ENCODE results near the gene KLHL13. TPM values are rescaled to one million over a fixed set of nuclear protein-coding genes. Genes with fewer than 3 reads are reported as not detected.

KLHL13 gene
- total RNA-seq, 1 donor from 2014 or later: 5.6 TPM

- Histone ChIP-seq H3K9me3 (ENCODE audit: insufficient read depth, low read depth, low read length) (no peaks in the 10 kb centered on the region), H3K4me2 (ENCODE audit: low read length) (no peak overlapping the region), H3K79me2 (ENCODE audit: insufficient read depth, low read length) (no peaks in the 10 kb centered on the region), H3K36me3 (ENCODE audit: insufficient read depth, low read length) (no peaks in the 10 kb centered on the region), H3K4me3 (ENCODE audit: insufficient read depth, low read depth, low read length) (no peak overlapping the region), H3K27ac (ENCODE audit: low read depth, low read length) (no peak overlapping the region), H3K27me3 (ENCODE audit: insufficient read depth, low read length) (no peaks in the 10 kb centered on the region), H3K4me1 (ENCODE audit: insufficient read depth, low read length) (no peaks in the 10 kb centered on the region), H4K20me1 (ENCODE audit: insufficient read depth, low read length) (no peaks in the 10 kb centered on the region), H2AFZ (ENCODE audit: low read depth, low read length) (no peak overlapping the region), H3K9ac (ENCODE audit: low read length) (no peak overlapping the region)
- Mint-ChIP-seq H3K4me1 (ENCODE audit: low read depth, unreplicated experiment) (no peaks in the 10 kb centered on the region), H3K4me3 (ENCODE audit: unreplicated experiment) (no peak overlapping the region), H3K9me3 (ENCODE audit: unreplicated experiment) (no peaks in the 10 kb centered on the region), H3K27me3 (ENCODE audit: low read depth, unreplicated experiment) (no peaks in the 10 kb centered on the region), H3K27ac (ENCODE audit: unreplicated experiment) (no peak overlapping the region), H3K36me3 (ENCODE audit: low read depth, unreplicated experiment) (no peaks in the 10 kb centered on the region)
- TF ChIP-seq, protein P1, sequence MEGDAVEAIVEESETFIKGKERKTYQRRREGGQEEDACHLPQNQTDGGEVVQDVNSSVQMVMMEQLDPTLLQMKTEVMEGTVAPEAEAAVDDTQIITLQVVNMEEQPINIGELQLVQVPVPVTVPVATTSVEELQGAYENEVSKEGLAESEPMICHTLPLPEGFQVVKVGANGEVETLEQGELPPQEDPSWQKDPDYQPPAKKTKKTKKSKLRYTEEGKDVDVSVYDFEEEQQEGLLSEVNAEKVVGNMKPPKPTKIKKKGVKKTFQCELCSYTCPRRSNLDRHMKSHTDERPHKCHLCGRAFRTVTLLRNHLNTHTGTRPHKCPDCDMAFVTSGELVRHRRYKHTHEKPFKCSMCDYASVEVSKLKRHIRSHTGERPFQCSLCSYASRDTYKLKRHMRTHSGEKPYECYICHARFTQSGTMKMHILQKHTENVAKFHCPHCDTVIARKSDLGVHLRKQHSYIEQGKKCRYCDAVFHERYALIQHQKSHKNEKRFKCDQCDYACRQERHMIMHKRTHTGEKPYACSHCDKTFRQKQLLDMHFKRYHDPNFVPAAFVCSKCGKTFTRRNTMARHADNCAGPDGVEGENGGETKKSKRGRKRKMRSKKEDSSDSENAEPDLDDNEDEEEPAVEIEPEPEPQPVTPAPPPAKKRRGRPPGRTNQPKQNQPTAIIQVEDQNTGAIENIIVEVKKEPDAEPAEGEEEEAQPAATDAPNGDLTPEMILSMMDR (IDR thresholded peaks at IDR 0.05; ENCODE audit: insufficient read depth, low read depth, low read length): no peak
- TF ChIP-seq EZH2 (IDR thresholded peaks at IDR 0.05; ENCODE audit: insufficient read depth, low read length): no peak
- FAIRE-seq (peak; percentile 92), DNase-seq (ENCODE audit: low read depth) (no peak)
These were observed 196.9 kb downstream of the KLHL13 start for GRCh38 chrX:117919755-117920154.

- Mint-ChIP-seq H3K4me1 (ENCODE audit: low read depth, unreplicated experiment) (peaks cover 7% of the 10 kb centered on the region), H3K27ac (ENCODE audit: unreplicated experiment) (no peak overlapping the region), H3K27me3 (ENCODE audit: low read depth, unreplicated experiment) (no peaks in the 10 kb centered on the region), H3K36me3 (ENCODE audit: low read depth, unreplicated experiment) (no peaks in the 10 kb centered on the region), H3K9me3 (ENCODE audit: unreplicated experiment) (no peaks in the 10 kb centered on the region), H3K4me3 (ENCODE audit: unreplicated experiment) (no peak overlapping the region)
- Histone ChIP-seq H3K79me2 (ENCODE audit: insufficient read depth, low read length) (no peaks in the 10 kb centered on the region), H3K9ac (ENCODE audit: low read length) (no peak overlapping the region), H3K4me3 (ENCODE audit: insufficient read depth, low read depth, low read length) (no peak overlapping the region), H3K27ac (ENCODE audit: low read depth, low read length) (no peak overlapping the region), H3K27me3 (ENCODE audit: insufficient read depth, low read length) (no peaks in the 10 kb centered on the region), H3K4me2 (ENCODE audit: low read length) (no peak overlapping the region), H3K9me3 (ENCODE audit: insufficient read depth, low read depth, low read length) (no peaks in the 10 kb centered on the region), H3K36me3 (ENCODE audit: insufficient read depth, low read length) (no peaks in the 10 kb centered on the region), H2AFZ (ENCODE audit: low read depth, low read length) (no peak overlapping the region), H4K20me1 (ENCODE audit: insufficient read depth, low read length) (no peaks in the 10 kb centered on the region), H3K4me1 (ENCODE audit: insufficient read depth, low read length) (no peaks in the 10 kb centered on the region)
- FAIRE-seq: no peak
- TF ChIP-seq, protein P1 (IDR thresholded peaks at IDR 0.05; ENCODE audit: insufficient read depth, low read depth, low read length): no peak
- TF ChIP-seq EZH2 (IDR thresholded peaks at IDR 0.05; ENCODE audit: insufficient read depth, low read length): no peak
- DNase-seq (ENCODE audit: low read depth): peak; percentile 60
These were observed 206.4 kb downstream of the KLHL13 start for GRCh38 chrX:117910216-117910615.

GRCh38 chrX:117898226-117898625 lies 218.4 kb downstream of the KLHL13 start:
- H3K4me3 ChIP-seq (ENCODE audit: insufficient read depth, low read depth, low read length): no peak overlapping the region
- no peak for DNase-seq (ENCODE audit: low read depth)
- H4K20me1 ChIP-seq (ENCODE audit: insufficient read depth, low read length): no peaks in the 10 kb centered on the region
- FAIRE-seq: peak; percentile 75
- H3K4me2 ChIP-seq (ENCODE audit: low read length): no peak overlapping the region
- TF ChIP-seq, protein P1 (IDR thresholded peaks at IDR 0.05; ENCODE audit: insufficient read depth, low read depth, low read length): no peak
- no peak for TF ChIP-seq EZH2 (IDR thresholded peaks at IDR 0.05; ENCODE audit: insufficient read depth, low read length)
- H3K27me3 ChIP-seq (ENCODE audit: insufficient read depth, low read length): no peaks in the 10 kb centered on the region
- no peak overlapping the region for H2AFZ ChIP-seq (ENCODE audit: low read depth, low read length)
- Mint-ChIP-seq H3K36me3 (ENCODE audit: low read depth, unreplicated experiment) (no peaks in the 10 kb centered on the region), H3K9me3 (ENCODE audit: unreplicated experiment) (no peaks in the 10 kb centered on the region), H3K4me3 (ENCODE audit: unreplicated experiment) (no peak overlapping the region), H3K27me3 (ENCODE audit: low read depth, unreplicated experiment) (no peaks in the 10 kb centered on the region), H3K27ac (ENCODE audit: unreplicated experiment) (no peak overlapping the region), H3K4me1 (ENCODE audit: low read depth, unreplicated experiment) (no peaks in the 10 kb centered on the region)
- no peak overlapping the region for H3K27ac ChIP-seq (ENCODE audit: low read depth, low read length)
- no peaks in the 10 kb centered on the region for H3K79me2 ChIP-seq (ENCODE audit: insufficient read depth, low read length)
- no peaks in the 10 kb centered on the region for H3K4me1 ChIP-seq (ENCODE audit: insufficient read depth, low read length)
- no peak overlapping the region for H3K9ac ChIP-seq (ENCODE audit: low read length)
- no peaks in the 10 kb centered on the region for H3K36me3 ChIP-seq (ENCODE audit: insufficient read depth, low read length)
- no peaks in the 10 kb centered on the region for H3K9me3 ChIP-seq (ENCODE audit: insufficient read depth, low read depth, low read length)
